Mucosa of rectum (tissue), 2 donors: Measurements from ENCODE around the gene MARCO.

Experiments
- H3K27ac ChIP-seq, 2 donors: one replicate each; pipeline ENCODE4 v1.7.0; 2013; ENCODE audit warnings: inconsistent platforms in 2 of 2, low read depth in 2 of 2, low read length in 2 of 2
- H3K27me3 ChIP-seq, 2 donors: one replicate each; pipeline ENCODE4 v1.7.0; 2013; ENCODE audit warnings: low read length in 2 of 2; ENCODE audit not compliant: control insufficient read depth in 2 of 2, insufficient read depth in 2 of 2
- H3K36me3 ChIP-seq, 2 donors: one replicate each; pipeline ENCODE4 v1.7.0; 2013; ENCODE audit warnings: low read length in 2 of 2; ENCODE audit not compliant: control insufficient read depth in 2 of 2, insufficient read depth in 2 of 2
- H3K4me1 ChIP-seq, 2 donors: one replicate each; pipeline ENCODE4 v1.7.0; 2013; ENCODE audit warnings: low read length in 2 of 2, mild to moderate bottlenecking in 1 of 2; ENCODE audit not compliant: control insufficient read depth in 2 of 2, insufficient read depth in 2 of 2
- H3K4me3 ChIP-seq, 2 donors: one replicate each; pipeline ENCODE4 v1.7.0; 2013; ENCODE audit warnings: low read length in 2 of 2
- H3K9ac ChIP-seq, 2 donors: one replicate each; pipeline ENCODE4 v1.7.0; 2013; ENCODE audit warnings: low read length in 2 of 2, low read depth in 1 of 2, mild to moderate bottlenecking in 1 of 2
- H3K9me3 ChIP-seq, 2 donors: one replicate each; pipeline ENCODE4 v1.7.0; 2013; ENCODE audit warnings: low read length in 2 of 2; ENCODE audit not compliant: control insufficient read depth in 2 of 2
- donor health status: healthy.
- donor health status: Normal muscosa, but diverticular disease.

Gene MARCO

DNA sequence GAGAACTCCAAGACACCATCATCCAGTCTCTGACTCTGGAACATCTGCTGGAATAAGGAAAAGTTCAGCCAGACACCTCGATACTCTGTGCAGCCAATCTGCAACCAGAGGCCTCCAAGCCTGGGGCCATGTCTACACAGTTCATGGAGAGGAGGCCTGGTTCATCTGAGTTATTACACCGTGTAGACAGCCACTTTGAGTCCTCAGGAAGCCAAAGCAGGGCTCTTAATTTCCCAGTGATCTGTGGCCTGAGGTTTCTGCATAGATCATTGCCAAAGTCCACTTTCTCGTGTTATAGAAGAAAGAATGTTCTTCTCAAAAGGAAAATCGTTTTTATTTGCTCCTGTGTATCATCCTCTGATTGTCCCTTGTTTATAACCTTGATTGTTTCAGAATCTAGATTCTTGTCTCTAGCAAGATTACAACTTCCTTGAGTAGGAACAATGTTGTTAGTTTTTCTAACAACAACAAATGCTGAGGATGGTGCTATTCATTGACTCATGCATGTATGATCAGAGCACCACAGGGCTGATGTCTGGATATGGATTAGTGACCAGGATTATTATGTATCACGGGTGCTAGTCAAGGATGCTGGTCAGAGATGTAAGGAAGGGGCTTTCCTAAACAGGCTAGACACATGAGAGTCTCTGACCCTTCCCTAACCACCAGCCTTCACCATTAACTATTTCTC, 30.7 kb upstream of the MARCO start:
- H3K9ac ChIP-seq, result no peak overlapping the region
- H3K27me3 ChIP-seq, result peaks cover 0 to 2% of the 10 kb centered on the region in 2 donors
- H3K36me3 ChIP-seq, result no peaks in the 10 kb centered on the region
- H3K4me3 ChIP-seq, result no peak overlapping the region
- no peaks in the 10 kb centered on the region for H3K4me1 ChIP-seq
- no peak overlapping the region for H3K27ac ChIP-seq
- no peaks in the 10 kb centered on the region for H3K9me3 ChIP-seq

DNA sequence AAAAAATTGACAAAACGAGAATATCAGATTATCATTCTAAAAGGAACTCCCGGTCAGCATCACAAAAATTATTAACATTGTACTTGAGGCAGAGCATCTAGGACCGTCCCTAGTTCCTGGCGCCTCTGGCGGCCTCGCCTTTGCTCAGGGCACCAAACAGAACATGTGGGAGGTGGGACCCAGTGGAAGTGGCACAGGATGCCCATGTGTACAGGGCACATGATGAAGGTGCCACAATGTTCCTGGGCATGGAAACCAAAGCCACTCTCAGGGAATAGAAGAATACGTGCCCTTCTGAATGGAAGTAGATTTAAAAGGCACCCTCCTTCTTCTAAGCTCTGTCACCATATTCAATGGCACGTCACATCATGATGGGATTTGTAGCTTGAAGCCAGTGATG, 30.1 kb upstream of the MARCO start:
- no peaks in the 10 kb centered on the region for H3K4me1 ChIP-seq
- no peak overlapping the region for H3K27ac ChIP-seq
- no peak overlapping the region for H3K9ac ChIP-seq
- H3K9me3 ChIP-seq, result no peaks in the 10 kb centered on the region
- H3K36me3 ChIP-seq, result no peaks in the 10 kb centered on the region
- no peak overlapping the region for H3K4me3 ChIP-seq
- H3K27me3 ChIP-seq, result peaks cover 0 to 2% of the 10 kb centered on the region in 2 donors

DNA sequence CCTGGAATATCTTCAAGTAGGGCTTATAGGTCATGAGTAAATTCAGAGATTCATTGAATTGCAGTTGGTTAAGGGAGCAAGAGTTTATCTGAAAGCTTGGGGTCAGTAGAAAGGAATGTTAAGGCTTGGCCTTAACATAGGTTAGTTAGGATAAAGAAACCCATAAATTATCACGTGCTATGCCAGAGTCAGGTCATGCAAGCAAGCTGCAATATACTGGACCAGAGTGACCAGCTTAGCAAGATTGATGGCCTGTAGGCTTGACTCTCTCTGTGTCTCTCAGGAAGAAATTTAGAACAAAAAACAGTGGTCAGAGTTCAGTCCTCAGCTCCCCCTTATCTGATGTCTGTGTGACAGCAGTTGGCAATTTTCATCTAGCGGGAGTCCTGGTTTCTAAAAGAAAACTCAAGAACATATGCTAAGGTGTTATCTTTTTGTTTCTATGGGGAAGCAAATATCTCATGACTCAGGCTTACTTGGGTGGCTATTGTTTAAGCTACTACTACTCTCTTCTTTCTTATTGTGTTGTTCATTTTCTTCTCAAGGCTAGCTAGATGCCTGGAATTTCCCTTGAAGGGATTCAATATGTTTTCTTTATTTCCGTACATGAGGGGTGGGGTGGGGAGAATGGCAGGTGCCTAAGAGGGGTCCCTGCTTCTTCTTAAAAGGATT, 28.7 kb upstream of the MARCO start:
- no peaks in the 10 kb centered on the region for H3K9me3 ChIP-seq
- peaks cover 0 to 5% of the 10 kb centered on the region in 2 donors for H3K27me3 ChIP-seq
- H3K4me3 ChIP-seq, result no peak overlapping the region
- H3K4me1 ChIP-seq, result no peaks in the 10 kb centered on the region
- no peak overlapping the region for H3K9ac ChIP-seq
- H3K27ac ChIP-seq, result no peak overlapping the region
- H3K36me3 ChIP-seq, result no peaks in the 10 kb centered on the region

DNA sequence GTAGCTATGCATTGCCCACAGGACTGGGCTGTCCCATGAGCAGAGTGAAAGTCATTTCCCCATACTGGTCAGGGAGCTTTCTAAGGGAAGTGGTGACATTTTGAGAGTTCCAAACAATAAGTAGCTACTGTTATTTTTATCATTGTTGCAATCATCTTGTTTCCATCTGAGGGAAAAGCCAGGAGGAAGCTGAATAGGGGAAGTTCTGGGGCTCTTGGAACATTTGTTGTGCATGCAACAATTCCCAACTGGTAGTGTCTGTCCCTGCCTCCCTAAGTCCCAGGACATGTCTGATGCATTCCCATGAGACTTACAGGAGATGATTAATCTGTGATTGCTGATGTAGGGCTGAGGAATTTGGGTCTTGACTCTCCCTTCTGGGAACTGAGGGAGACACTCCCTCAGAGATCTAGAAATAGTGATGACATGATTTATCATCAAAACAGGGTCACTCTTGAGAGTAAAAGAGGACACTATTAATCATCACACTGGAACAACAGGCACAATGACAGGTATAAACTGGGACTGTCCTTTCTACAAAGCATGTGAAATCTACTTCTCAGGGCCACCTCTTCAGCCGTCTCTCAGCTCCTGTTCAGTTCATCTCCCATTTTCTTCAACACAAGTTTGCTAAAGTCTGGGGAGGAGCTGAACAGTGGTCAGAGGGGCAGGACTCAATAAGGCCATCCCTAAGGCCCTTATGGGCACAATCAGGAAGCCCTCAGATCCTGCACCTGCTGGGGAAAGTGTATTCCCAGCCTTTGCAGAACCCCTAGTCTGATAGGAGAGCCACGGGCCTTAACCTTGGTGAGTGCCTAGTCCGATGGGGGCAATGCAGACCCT, 28.0 kb upstream of the MARCO start:
- no peak overlapping the region for H3K9ac ChIP-seq
- no peak overlapping the region for H3K4me3 ChIP-seq
- no peak overlapping the region for H3K27ac ChIP-seq
- H3K27me3 ChIP-seq, result peaks cover 0 to 5% of the 10 kb centered on the region in 2 donors
- no peaks in the 10 kb centered on the region for H3K4me1 ChIP-seq
- H3K36me3 ChIP-seq, result no peaks in the 10 kb centered on the region
- no peaks in the 10 kb centered on the region for H3K9me3 ChIP-seq

DNA sequence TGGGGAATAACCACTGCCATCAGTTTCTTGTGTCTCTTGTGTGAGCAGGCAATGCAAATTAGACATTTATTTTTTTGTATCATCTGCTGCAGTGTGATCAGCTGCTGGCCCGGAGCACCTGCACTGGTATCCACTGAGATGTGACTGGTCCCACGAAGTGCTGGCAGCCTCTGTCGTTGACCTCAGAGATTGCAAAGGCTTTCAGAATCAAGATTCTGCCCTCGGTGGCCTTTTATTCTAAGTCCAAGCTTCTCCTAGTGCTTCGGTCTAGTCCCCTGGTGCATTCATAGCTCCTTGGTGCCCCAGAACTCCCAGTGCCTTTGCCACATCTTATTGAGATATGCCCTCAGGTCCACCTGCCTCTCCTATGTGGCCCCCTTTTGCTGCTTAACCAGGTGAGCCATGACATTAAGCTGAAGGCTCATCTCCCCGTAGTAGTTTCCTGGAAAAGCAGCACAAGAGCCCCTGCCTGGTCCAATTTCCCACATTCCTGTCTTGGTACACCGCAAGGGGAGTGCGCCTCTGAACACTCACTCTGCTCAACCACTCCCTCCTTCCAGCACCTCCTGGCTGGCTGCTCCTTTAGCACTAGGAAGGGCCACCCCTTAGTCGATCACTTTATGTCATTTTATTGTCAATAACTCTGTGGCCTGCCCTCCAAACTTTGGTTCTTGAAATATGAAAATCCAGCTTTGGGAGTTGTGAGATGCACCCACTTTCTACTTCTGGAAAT, 27.1 kb upstream of the MARCO start:
- no peak overlapping the region for H3K4me3 ChIP-seq
- peaks cover 0 to 5% of the 10 kb centered on the region in 2 donors for H3K27me3 ChIP-seq
- no peak overlapping the region for H3K9ac ChIP-seq
- H3K36me3 ChIP-seq, result no peaks in the 10 kb centered on the region
- H3K9me3 ChIP-seq, result no peaks in the 10 kb centered on the region
- no peaks in the 10 kb centered on the region for H3K4me1 ChIP-seq
- H3K27ac ChIP-seq, result no peak overlapping the region

DNA sequence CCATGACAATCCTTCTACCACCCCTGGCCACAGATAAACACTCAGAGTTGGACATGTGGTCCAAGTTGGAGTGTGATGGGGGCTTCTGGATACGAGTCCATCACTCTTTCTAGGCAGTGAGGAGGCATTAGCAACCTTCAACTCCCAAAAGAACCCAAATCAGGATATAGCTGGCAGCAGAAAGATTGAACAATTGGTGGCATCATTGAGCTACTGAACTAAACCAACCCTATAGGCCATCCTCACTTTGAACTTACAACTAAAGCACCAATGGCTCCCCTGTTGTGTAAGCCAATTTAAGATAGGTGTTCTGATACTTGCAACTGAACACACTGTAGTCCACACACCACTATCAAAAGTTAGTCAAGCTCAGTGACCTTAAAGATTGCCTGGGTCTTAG, 24.0 kb upstream of the MARCO start:
- H3K36me3 ChIP-seq, result no peaks in the 10 kb centered on the region
- no peaks in the 10 kb centered on the region for H3K9me3 ChIP-seq
- H3K9ac ChIP-seq, result no peak overlapping the region
- H3K27me3 ChIP-seq, result peaks cover 0 to 5% of the 10 kb centered on the region in 2 donors
- H3K4me3 ChIP-seq, result no peak overlapping the region
- no peaks in the 10 kb centered on the region for H3K4me1 ChIP-seq
- H3K27ac ChIP-seq, result no peak overlapping the region

DNA sequence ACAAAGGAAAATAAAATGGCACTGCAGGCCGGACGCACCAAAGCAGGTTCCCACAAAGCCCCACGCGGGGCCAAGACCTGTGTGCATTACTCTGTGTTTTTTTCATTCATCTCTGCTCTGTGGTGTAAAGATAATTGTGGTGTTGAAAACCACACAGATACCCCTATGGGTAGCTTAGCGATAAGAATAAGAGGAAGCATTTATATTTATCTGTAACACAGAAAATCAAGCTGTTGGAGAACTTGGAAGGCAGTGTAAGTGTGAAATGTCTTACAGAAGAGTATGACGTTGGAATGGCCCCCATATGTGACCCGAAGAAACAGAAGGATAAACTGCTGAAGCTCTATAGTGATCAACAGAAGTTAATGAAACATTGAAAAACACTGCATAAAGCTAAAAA, 20.3 kb upstream of the MARCO start:
- H3K9ac ChIP-seq, result no peak overlapping the region
- peaks cover 0 to 3% of the 10 kb centered on the region in 2 donors for H3K27me3 ChIP-seq
- no peaks in the 10 kb centered on the region for H3K9me3 ChIP-seq
- H3K36me3 ChIP-seq, result no peaks in the 10 kb centered on the region
- H3K4me3 ChIP-seq, result no peak overlapping the region
- no peak overlapping the region for H3K27ac ChIP-seq
- no peaks in the 10 kb centered on the region for H3K4me1 ChIP-seq

DNA sequence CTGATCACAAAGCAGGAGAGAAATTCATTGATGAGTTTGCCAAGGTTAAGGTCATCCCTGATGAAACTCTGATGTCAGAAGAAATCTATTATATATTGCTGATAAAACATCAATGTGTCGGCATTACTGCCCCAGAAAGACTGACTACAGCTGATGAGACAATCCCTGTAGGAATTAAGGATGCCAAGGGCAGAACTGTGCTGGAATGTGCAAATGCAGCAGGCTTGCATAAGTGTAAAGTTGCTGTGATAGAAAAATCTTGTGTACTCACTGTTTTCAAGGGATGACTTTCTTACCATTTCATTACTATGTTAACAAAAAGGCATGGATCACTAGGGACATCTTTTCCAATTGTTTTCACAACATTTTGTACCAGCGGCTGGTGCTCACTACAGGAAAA, 19.7 kb upstream of the MARCO start:
- no peaks in the 10 kb centered on the region for H3K36me3 ChIP-seq
- H3K4me1 ChIP-seq, result no peaks in the 10 kb centered on the region
- no peak overlapping the region for H3K27ac ChIP-seq
- no peak overlapping the region for H3K9ac ChIP-seq
- peaks cover 0 to 3% of the 10 kb centered on the region in 2 donors for H3K27me3 ChIP-seq
- no peak overlapping the region for H3K4me3 ChIP-seq
- H3K9me3 ChIP-seq, result no peaks in the 10 kb centered on the region

DNA sequence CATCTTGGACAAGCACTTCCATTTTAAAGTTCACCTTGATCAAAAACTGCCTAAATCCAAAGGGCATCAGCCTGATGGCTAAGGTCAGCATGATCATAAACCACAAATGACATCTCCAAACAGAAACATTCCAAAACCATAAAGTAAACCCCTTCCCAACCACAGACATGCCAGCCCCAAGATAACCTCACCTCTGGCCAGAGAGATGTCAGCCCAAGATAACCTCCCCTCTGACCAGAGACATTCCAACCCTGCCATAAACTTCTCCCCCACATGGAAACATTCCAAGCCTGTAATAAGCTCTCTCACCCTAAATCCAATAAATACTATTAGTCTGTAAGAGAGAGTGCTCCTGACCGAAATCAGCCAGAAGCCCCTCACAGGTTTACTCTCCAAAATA, 18.6 kb upstream of the MARCO start:
- Histone ChIP-seq H3K4me1 (no peaks in the 10 kb centered on the region), H3K9me3 (no peaks in the 10 kb centered on the region), H3K9ac (no peak overlapping the region), H3K27ac (no peak overlapping the region), H3K27me3 (no peaks in the 10 kb centered on the region), H3K36me3 (no peaks in the 10 kb centered on the region), H3K4me3 (no peak overlapping the region)
